A549 (cell line): Measurements from ENCODE around the gene CDHR2. TPM values are rescaled to one million over a fixed set of nuclear protein-coding genes. Genes with fewer than 3 reads are reported as not detected.

Experiments used
- ATAC-seq, 2 experiments: fragments of 200-7000 bp in 1 of 2; fragments of >200 bp in 1 of 2; cut with Nextera tagmentation in 1 of 2; cut with Tn5 transposase in 1 of 2; 3 replicates each; pipeline versions ENCODE4 v1.8.0 to v1.9.1; 2018 to 2020; ENCODE audit warnings: mild to moderate bottlenecking in 1 of 2, moderate library complexity in 1 of 2
- CTCF ChIA-PET: fragments of 300-600 bp; sonication (Branson Sonifier 250); formaldehyde crosslinking; extraction: SDS; loops from one replicate; lab custom pipeline; 2021; ENCODE audit warnings: antibody characterized with exemption, inconsistent platforms; lab: Yijun Ruan, JAX
- POLR2A ChIA-PET: fragments of 350-600 bp; formaldehyde crosslinking; extraction: SDS; loops from one replicate; lab custom pipeline; 2021; ENCODE audit warnings: antibody characterized with exemption, inconsistent platforms; lab: Yijun Ruan, JAX
- DNase-seq, 2 experiments: peaks; one replicate each; pipeline versions ENCODE4 v3.0.0 to v3.0.0-alpha.2; 2011 to 2016; ENCODE audit warnings: low read depth in 1 of 2, low spot score in 1 of 2
- FAIRE-seq: peaks from 2 replicates; lab custom pipeline; 2011; peaks lifted over from hg19 to GRCh38; lab: Jason Lieb, UNC
- H3K27ac ChIP-seq, 2 experiments: fragments of >200 bp; sonication (Bioruptor Twin); formaldehyde crosslinking; 3 replicates each; pipeline ENCODE4 v1.5.1; 2016 to 2017
- H3K4me1 ChIP-seq: fragments of >200 bp; sonication (Bioruptor Twin); formaldehyde crosslinking; 3 replicates; pipeline ENCODE4 v1.6.1; 2016
- H3K4me2 ChIP-seq: fragments of >200 bp; sonication (Bioruptor Twin); formaldehyde crosslinking; 3 replicates; pipeline ENCODE4 v1.6.1; 2016
- H3K4me3 ChIP-seq: fragments of >200 bp; sonication (Bioruptor Twin); formaldehyde crosslinking; 3 replicates; pipeline ENCODE4 v1.5.1; 2016
- H3K9me3 ChIP-seq: fragments of >200 bp; sonication (Bioruptor Twin); formaldehyde crosslinking; 3 replicates; pipeline ENCODE4 v1.6.1; 2016
- CBX2 ChIP-seq: fragments of 200-600 bp; sonication (generic); IDR thresholded peaks from 2 replicates; pipeline ENCODE4 v1.6.1; 2016; ENCODE audit warnings: low read depth, mild to moderate bottlenecking, borderline replicate concordance
- CEBPB ChIP-seq, 2 experiments: fragments of >200 bp in 1 of 2; sonication (Bioruptor Twin) in 1 of 2; formaldehyde crosslinking in 1 of 2; IDR thresholded peaks; 2 replicates each; pipeline ENCODE4 v1.6.1; 2012 to 2016
- CHD4 ChIP-seq: fragments of 200-600 bp; sonication (generic); IDR thresholded peaks from 2 replicates; pipeline ENCODE4 v1.6.1; 2016; ENCODE audit warnings: antibody characterized with exemption, mild to moderate bottlenecking, borderline replicate concordance
- EP300 ChIP-seq, 2 experiments: fragments of >200 bp; sonication (Bioruptor Twin); formaldehyde crosslinking; IDR thresholded peaks; 2 replicates in 1 of 2; 3 replicates in 1 of 2; pipeline ENCODE4 v1.6.1; 2016 to 2017
- FOXS1 ChIP-seq: fragments of 250-450 bp; sonication (Bioruptor Pico); IDR thresholded peaks from 2 replicates; pipeline ENCODE4 v1.5.0; 2020; ENCODE audit warnings: mild to moderate bottlenecking, moderate library complexity
- HDAC2 ChIP-seq: fragments of 200-600 bp; sonication (generic); IDR thresholded peaks from 2 replicates; pipeline ENCODE4 v1.6.1; 2016
- HEYL ChIP-seq: fragments of 250-450 bp; sonication (Bioruptor Pico); IDR thresholded peaks from 2 replicates; pipeline ENCODE4 v1.8.0; 2021; ENCODE audit warnings: mild to moderate bottlenecking, moderate library complexity
- HOXA7 ChIP-seq: fragments of 250-450 bp; sonication (Bioruptor Pico); IDR thresholded peaks from 2 replicates; pipeline ENCODE4 v1.5.0; 2020; ENCODE audit warnings: mild to moderate bottlenecking, moderate library complexity
- HOXB5 ChIP-seq: fragments of 250-450 bp; sonication (Bioruptor Pico); IDR thresholded peaks from 2 replicates; pipeline ENCODE4 v1.5.0; 2020; ENCODE audit warnings: mild to moderate bottlenecking, moderate library complexity
- KDM5A ChIP-seq: fragments of 200-600 bp; sonication (generic); IDR thresholded peaks from 2 replicates; pipeline ENCODE4 v1.6.1; 2016; ENCODE audit warnings: antibody characterized with exemption, mild to moderate bottlenecking
- MAZ ChIP-seq: fragments of 150-350 bp; IDR thresholded peaks from 2 replicates; pipeline ENCODE4 v1.6.1; 2014; ENCODE audit warnings: antibody characterized with exemption, low read depth, low read length, borderline replicate concordance
- MYC ChIP-seq: IDR thresholded peaks from 2 replicates; pipeline ENCODE4 v1.6.1; 2012; ENCODE audit warnings: mild to moderate bottlenecking, inconsistent platforms, low read length, improper control_type of control experiment, borderline replicate concordance
- NFE2L2 ChIP-seq: fragments of 150-350 bp; conservative IDR thresholded peaks from 2 replicates; pipeline ENCODE4 v1.6.1; 2014; ENCODE audit warnings: low read length
- ZFP36 ChIP-seq: fragments of 450-650 bp; IDR thresholded peaks from 2 replicates; pipeline ENCODE4 v1.6.1; 2014; ENCODE audit warnings: borderline replicate concordance; ENCODE audit not compliant: partially characterized antibody
- ZNF302 ChIP-seq: fragments of 250-450 bp; sonication (Bioruptor Pico); IDR thresholded peaks from 2 replicates; pipeline ENCODE4 v1.9.0; 2021; ENCODE audit warnings: inconsistent platforms, mild to moderate bottlenecking, moderate library complexity
- ZSCAN20 ChIP-seq: fragments of 250-450 bp; sonication (Bioruptor Pico); IDR thresholded peaks from 2 replicates; pipeline ENCODE4 v1.8.0; 2022; ENCODE audit warnings: mild to moderate bottlenecking, moderate library complexity
- WGBS: methylation state at CpG from one replicate; pipeline ENCODE4 v1.1.6; 2017; ENCODE audit errors: missing lambda C conversion rate; 5-methylcytosine and 5-hydroxymethylcytosine counted together
- polyA plus RNA-seq, 4 experiments: library from polyadenylated mRNA; depleted of rRNA in 3 of 4; stranded (reverse); fragments of >200 nt; fragmentation: RNase III in 1 of 4; extraction: RNeasy Plus Mini Kit Qiagen cat#74134 plus additional on column Dnase treatment in 1 of 4; gene quantifications; 2 replicates in 3 of 4; 3 replicates in 1 of 4; pipeline ENCODE4 v1.2.3, GENCODE V29; 2011 to 2017
- TF ChIP-seq, protein P1 (sequence below): fragments of 150-350 bp; IDR thresholded peaks from 2 replicates; pipeline ENCODE4 v1.6.1; 2014; ENCODE audit warnings: low read depth, mild to moderate bottlenecking, low read length
- TF ChIP-seq, protein P2 (sequence below): fragments of 450-650 bp; IDR thresholded peaks from 2 replicates; pipeline ENCODE4 v1.6.1; 2014; ENCODE audit warnings: antibody characterized with exemption
- TF ChIP-seq, protein P3 (sequence below): IDR thresholded peaks from 2 replicates; pipeline ENCODE4 v1.6.1; 2012

The CDHR2 gene
- polyA plus RNA-seq, 2 of the 4 experiments (the other 2 are of a cell fraction), result 0.09 TPM; not detected in 1

DNA sequence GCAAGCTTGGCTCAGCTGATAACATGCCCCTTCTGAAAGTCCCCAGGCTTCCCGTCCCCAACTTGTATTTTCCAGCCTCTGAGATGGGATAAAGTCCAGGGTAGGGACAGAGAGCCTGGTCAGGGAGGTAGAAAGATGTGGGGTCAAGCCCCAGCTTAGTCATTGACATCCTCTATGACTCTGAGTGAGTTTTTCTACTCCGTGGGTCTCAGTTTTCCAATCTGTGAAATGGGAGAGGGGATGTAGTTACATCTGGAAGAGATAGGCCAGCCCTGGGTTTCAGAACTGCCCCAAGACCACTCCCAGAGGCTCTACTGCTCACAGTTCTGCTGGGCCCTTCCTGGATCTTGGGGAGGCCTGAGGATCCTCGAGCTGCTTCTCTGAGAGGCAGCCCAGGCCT lies 57.7 kb downstream of the CDHR2 start:
- 89% methylated on average over 3 of the region's 3 CpGs for WGBS
- H3K27ac ChIP-seq, result no peak overlapping the region
- CTCF ChIA-PET, result interaction anchor here (1.2 to 3.8 kb wide), 7 partner anchors 12 to 191 kb away, joined by 3 to 18 read pairs (median 6); partner anchors contain the start of genes CLTB and TSPAN17
- no peak overlapping the region for H3K4me3 ChIP-seq
- POLR2A ChIA-PET, result interaction anchor here (0.6 to 1.5 kb wide), 2 partner anchors 40 to 292 kb away, joined by 3 to 5 read pairs; partner anchors contain the start of genes HK3 and TSPAN17
- ATAC-seq (no peak), FAIRE-seq (no peak), DNase-seq (no peak)
- TF ChIP-seq EP300 (IDR thresholded peaks at IDR 0.05) (no peak), HDAC2 (no peak)
- H3K4me2 ChIP-seq, result no peak overlapping the region
- peaks cover 13% of the 10 kb centered on the region for H3K4me1 ChIP-seq
- no peaks in the 10 kb centered on the region for H3K9me3 ChIP-seq

- Histone ChIP-seq H3K4me2 (no peak overlapping the region), H3K27ac (no peak overlapping the region), H3K9me3 (no peaks in the 10 kb centered on the region), H3K4me1 (peaks cover 8% of the 10 kb centered on the region)
- 81% methylated on average over 3 of the region's 4 CpGs for WGBS
- FAIRE-seq (no peak), DNase-seq (no peak)
- ChIA-PET POLR2A (no interaction called here), CTCF (interaction anchor here (0.9 to 3.8 kb wide), 6 partner anchors 11 to 192 kb away, joined by 3 to 18 read pairs (median 4); partner anchors contain the start of gene CLTB)
- TF ChIP-seq KDM5A (no peak), CHD4 (no peak), HOXA7 (no peak)
- TF ChIP-seq, protein P1, sequence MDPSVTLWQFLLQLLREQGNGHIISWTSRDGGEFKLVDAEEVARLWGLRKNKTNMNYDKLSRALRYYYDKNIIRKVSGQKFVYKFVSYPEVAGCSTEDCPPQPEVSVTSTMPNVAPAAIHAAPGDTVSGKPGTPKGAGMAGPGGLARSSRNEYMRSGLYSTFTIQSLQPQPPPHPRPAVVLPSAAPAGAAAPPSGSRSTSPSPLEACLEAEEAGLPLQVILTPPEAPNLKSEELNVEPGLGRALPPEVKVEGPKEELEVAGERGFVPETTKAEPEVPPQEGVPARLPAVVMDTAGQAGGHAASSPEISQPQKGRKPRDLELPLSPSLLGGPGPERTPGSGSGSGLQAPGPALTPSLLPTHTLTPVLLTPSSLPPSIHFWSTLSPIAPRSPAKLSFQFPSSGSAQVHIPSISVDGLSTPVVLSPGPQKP, result no peak
- TF ChIP-seq, all 56 proteins: peak for 0
- no peak for ATAC-seq
- H3K4me3 ChIP-seq, result no peak overlapping the region
These were observed 59.1 kb downstream of the CDHR2 start for GRCh38 chr5:176608142-176608705.

DNA sequence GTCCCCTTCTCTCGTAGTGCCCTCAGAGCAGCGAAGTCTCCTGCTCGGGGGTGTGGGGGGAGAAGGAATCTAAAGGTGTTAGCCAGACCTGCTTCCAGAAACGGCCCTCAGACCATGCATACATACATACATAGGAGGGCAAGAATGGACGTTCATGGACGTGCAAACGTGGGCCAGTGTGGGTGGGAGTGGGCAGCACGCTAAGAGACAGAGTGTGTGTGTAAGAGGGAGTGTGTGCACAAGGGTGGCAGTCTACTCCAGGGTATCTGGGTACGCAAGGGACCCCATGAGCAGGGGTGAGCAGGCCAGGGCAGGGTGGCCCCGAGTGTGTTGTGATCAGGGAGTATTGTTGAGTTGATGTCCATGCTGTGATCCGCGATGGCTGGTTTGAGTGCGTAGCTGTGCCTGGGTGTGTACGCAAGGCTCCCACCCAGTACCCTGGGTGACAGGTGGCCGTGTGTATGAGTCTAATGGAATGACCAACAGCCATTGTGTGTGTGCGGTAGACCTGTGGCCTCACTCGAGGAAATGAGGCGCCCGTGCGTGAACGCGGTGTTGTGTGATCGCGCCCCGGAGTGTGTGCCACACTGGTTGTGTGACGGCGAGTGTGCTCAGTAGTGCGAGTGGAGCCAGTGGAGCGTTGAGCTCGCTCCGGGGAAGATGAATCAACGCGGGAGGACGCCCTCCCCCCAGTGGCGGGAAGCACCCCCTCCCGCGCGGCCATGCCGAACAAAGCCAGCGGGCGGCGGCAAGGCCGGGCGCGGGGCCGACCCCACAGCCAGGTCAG lies 60.0 kb downstream of the CDHR2 start:
- Histone ChIP-seq H3K27ac (peak overlapping the region; percentile 84 to 95), H3K4me3 (peak overlapping the region; percentile 94), H3K4me1 (peaks cover 14% of the 10 kb centered on the region), H3K9me3 (no peaks in the 10 kb centered on the region), H3K4me2 (peak overlapping the region; percentile 91)
- no peak for DNase-seq
- CTCF ChIA-PET, result interaction anchor here (0.9 to 3.8 kb wide), 5 partner anchors 26 to 193 kb away, joined by 3 to 18 read pairs (median 4); partner anchors contain the start of gene CLTB
- WGBS, result 52% methylated on average over 33 of the region's 46 CpGs
- FAIRE-seq, result no peak
- peak in 1 of 2 experiments; percentile 12; a peak in 4 of 6 replicates for ATAC-seq
- TF ChIP-seq, protein P2, sequence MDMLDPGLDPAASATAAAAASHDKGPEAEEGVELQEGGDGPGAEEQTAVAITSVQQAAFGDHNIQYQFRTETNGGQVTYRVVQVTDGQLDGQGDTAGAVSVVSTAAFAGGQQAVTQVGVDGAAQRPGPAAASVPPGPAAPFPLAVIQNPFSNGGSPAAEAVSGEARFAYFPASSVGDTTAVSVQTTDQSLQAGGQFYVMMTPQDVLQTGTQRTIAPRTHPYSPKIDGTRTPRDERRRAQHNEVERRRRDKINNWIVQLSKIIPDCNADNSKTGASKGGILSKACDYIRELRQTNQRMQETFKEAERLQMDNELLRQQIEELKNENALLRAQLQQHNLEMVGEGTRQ, result no peak
- TF ChIP-seq CEBPB (IDR thresholded peaks at IDR 0.05), result no peak
- TF ChIP-seq HOXA7, result no peak
- TF ChIP-seq, protein P3, sequence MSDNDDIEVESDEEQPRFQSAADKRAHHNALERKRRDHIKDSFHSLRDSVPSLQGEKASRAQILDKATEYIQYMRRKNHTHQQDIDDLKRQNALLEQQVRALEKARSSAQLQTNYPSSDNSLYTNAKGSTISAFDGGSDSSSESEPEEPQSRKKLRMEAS, result no peak
- no peak for TF ChIP-seq CBX2
- TF ChIP-seq HOXB5, result no peak
- TF ChIP-seq MYC, result no peak
- TF ChIP-seq MAZ, result no peak
- TF ChIP-seq FOXS1 (CRISPR knock-in tag), result no peak
- no peak for TF ChIP-seq ZSCAN20 (CRISPR knock-in tag)
- no peak for TF ChIP-seq ZNF302 (CRISPR knock-in tag)
- no peak for TF ChIP-seq HEYL (CRISPR knock-in tag)
- no peak for TF ChIP-seq HDAC2
- no peak for TF ChIP-seq ZFP36
- no peak for TF ChIP-seq NFE2L2
- TF ChIP-seq, all 56 proteins: peak for 0
- POLR2A ChIA-PET, result no interaction called here
